A673 (cell line): Measurements from ENCODE around the gene LRRC8D. TPM values are rescaled to one million over a fixed set of nuclear protein-coding genes. Genes with fewer than 3 reads are reported as not detected.
"Not testable (repeated sequence)": the region's sequence is repeated elsewhere in the genome, so short reads cannot be mapped to it uniquely, and the experiment has no call there.

ENCODE experiments used
- BruUV-seq: library from RNA; stranded (reverse); fragments of 400-500 nt; replicated peaks from 2 replicates; lab custom pipeline; 2021; lab: Mats Ljungman, UMichigan
- CTCF ChIA-PET: fragments of 300-600 bp; sonication (Branson Sonifier 250); formaldehyde crosslinking; loops from one replicate; lab custom pipeline; 2022; ENCODE audit warnings: antibody characterized with exemption; lab: Charles Lee
- POLR2A ChIA-PET: fragments of 300-600 bp; sonication (Branson Sonifier 250); formaldehyde crosslinking; loops from one replicate; lab custom pipeline; 2022; ENCODE audit warnings: antibody characterized with exemption; ENCODE audit not compliant: low non-redundant PET; lab: Charles Lee
- DNase-seq: peaks from one replicate; pipeline ENCODE4 v3.0.0-alpha.2; 2015; ENCODE audit warnings: low spot score
- H3K27ac ChIP-seq: fragments of 200-600 bp; sonication (generic); 2 replicates; pipeline ENCODE4 v1.5.1; 2016; ENCODE audit warnings: mixed run types, low read depth, mild to moderate bottlenecking, mixed read lengths, antibody characterized with exemption, low read length; ENCODE audit not compliant: poor library complexity, severe bottlenecking
- H3K27me3 ChIP-seq: fragments of 200-600 bp; sonication (generic); replicated peaks from 2 replicates; pipeline ENCODE4 v1.6.1; 2017; ENCODE audit warnings: mixed run types, low read depth, mild to moderate bottlenecking, mixed read lengths, antibody characterized with exemption, low read length; ENCODE audit not compliant: insufficient read depth, poor library complexity
- H3K36me3 ChIP-seq: fragments of 200-600 bp; sonication (generic); 2 replicates; pipeline ENCODE4 v1.6.1; 2016; ENCODE audit warnings: mixed run types, mild to moderate bottlenecking, mixed read lengths, antibody characterized with exemption, low read length; ENCODE audit not compliant: insufficient read depth, poor library complexity, severe bottlenecking
- H3K4me1 ChIP-seq: fragments of 200-600 bp; sonication (generic); 2 replicates; pipeline ENCODE4 v1.6.1; 2017; ENCODE audit warnings: mixed run types, mild to moderate bottlenecking, mixed read lengths, antibody characterized with exemption, low read length; ENCODE audit not compliant: insufficient read depth, poor library complexity, severe bottlenecking
- H3K4me3 ChIP-seq: fragments of 200-600 bp; sonication (generic); 2 replicates; pipeline ENCODE4 v1.5.1; 2016; ENCODE audit warnings: low read depth, mixed run types, mild to moderate bottlenecking, mixed read lengths, low read length; ENCODE audit not compliant: poor library complexity, severe bottlenecking
- H3K9me3 ChIP-seq: fragments of 200-600 bp; sonication (generic); 2 replicates; pipeline ENCODE4 v1.6.1; 2016; ENCODE audit warnings: mixed run types, low read depth, mild to moderate bottlenecking, mixed read lengths, antibody characterized with exemption, low read length; ENCODE audit not compliant: poor library complexity, severe bottlenecking
- EZH2 ChIP-seq: fragments of 200-600 bp; sonication (generic); IDR thresholded peaks from 2 replicates; pipeline ENCODE4 v1.6.1; 2017; ENCODE audit warnings: borderline replicate concordance, low read depth, mild to moderate bottlenecking, mixed read lengths, antibody characterized with exemption, low read length; ENCODE audit not compliant: poor library complexity, severe bottlenecking
- intact Hi-C: fragments of 100-400 bp; cut with micrococcal nuclease; formaldehyde crosslinking; loops from one replicate; pipeline ENCODE4 v1.10.0; 2022; ENCODE audit not compliant: unreplicated experiment
- total RNA-seq: library from RNA; stranded (reverse); gene quantifications from 2 replicates; pipeline ENCODE4 v1.2.3, GENCODE V29; 2021
- TF ChIP-seq, protein P1 (sequence below): fragments of 300-800, 200-600 bp; sonication (generic); conservative IDR thresholded peaks from 2 replicates; pipeline ENCODE4 v1.5.1; 2017; ENCODE audit warnings: low read depth, mild to moderate bottlenecking, antibody characterized with exemption, low read length, moderate library complexity, mixed read lengths

LRRC8D gene
- total RNA-seq, 1 experiment from 2014 or later = 59.4 TPM

DNA sequence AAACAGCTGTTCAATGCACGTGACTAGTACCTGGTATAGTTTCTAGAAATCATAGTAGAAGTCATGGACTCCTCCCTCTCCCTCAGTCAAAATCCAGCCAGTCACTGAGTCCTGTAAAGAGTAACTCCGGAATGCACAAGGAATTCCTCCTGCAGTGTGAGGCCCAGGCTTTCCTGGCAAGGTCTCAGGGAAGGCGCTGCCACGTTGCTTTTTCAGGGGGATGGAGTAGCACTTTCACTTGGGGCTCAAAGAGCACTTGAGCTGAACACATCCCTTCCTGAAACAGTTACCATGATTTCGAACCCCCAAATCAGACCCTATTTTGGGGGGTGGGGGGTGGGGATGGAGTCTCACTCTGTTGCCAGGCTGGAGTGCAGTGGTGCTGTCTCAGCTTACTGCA lies 26.4 kb upstream of the LRRC8D start:
- no TSS peak for BruUV-seq
- ChIA-PET POLR2A (no interaction called here), CTCF (no interaction called here)
- no peaks in the 10 kb centered on the region for H3K4me1 ChIP-seq
- no peaks in the 10 kb centered on the region for H3K9me3 ChIP-seq
- no peak overlapping the region for H3K4me3 ChIP-seq
- no peaks in the 10 kb centered on the region for H3K36me3 ChIP-seq
- no peak for DNase-seq
- TF ChIP-seq, protein P1, sequence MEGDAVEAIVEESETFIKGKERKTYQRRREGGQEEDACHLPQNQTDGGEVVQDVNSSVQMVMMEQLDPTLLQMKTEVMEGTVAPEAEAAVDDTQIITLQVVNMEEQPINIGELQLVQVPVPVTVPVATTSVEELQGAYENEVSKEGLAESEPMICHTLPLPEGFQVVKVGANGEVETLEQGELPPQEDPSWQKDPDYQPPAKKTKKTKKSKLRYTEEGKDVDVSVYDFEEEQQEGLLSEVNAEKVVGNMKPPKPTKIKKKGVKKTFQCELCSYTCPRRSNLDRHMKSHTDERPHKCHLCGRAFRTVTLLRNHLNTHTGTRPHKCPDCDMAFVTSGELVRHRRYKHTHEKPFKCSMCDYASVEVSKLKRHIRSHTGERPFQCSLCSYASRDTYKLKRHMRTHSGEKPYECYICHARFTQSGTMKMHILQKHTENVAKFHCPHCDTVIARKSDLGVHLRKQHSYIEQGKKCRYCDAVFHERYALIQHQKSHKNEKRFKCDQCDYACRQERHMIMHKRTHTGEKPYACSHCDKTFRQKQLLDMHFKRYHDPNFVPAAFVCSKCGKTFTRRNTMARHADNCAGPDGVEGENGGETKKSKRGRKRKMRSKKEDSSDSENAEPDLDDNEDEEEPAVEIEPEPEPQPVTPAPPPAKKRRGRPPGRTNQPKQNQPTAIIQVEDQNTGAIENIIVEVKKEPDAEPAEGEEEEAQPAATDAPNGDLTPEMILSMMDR = no peak
- H3K27ac ChIP-seq = no peak overlapping the region
- intact Hi-C loops = no loop called here
- no peaks in the 10 kb centered on the region for H3K27me3 ChIP-seq

DNA sequence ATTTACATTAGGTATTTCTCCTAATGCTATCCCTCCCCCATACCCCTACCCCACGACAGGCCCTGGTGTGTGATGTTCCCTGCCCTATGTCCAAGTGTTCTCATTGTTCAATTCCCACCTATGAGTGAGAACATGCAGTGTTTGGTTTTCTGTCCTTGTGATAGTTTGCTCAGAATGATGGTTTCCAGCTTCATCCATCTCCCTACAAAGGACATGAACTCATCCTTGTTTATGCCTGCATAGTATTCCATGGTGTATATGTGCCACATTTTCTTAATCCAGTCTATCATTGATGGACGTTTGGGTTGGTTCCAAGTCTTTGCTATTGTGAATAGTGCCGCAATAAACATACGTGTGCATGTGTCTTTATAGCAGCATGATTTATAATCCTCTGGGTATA lies 25.3 kb upstream of the LRRC8D start:
- BruUV-seq, H3K27ac ChIP-seq, POLR2A ChIA-PET, intact Hi-C loops, H3K9me3 ChIP-seq, H3K36me3 ChIP-seq, H3K4me1 ChIP-seq, CTCF ChIA-PET, H3K4me3 ChIP-seq, DNase-seq, H3K27me3 ChIP-seq: not testable (repeated sequence)

DNA sequence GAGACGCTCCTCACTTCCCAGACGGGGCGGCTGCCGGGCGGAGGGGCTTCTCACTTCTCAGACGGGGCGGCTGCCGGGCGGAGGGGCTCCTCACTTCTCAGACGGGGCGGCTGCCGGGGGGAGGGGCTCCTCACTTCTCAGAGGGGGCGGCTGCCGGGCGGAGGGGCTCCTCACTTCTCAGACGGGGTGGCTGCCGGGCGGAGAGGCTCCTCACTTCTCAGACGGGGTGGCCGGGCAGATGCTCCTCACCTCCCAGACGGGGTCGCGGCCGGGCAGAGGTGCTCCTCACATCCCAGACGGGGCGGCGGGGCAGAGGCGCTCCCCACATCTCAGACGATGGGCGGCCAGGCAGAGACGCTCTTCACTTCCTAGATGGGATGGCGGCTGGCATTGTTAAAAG lies 23.0 kb upstream of the LRRC8D start:
- H3K4me1 ChIP-seq, DNase-seq, BruUV-seq, H3K4me3 ChIP-seq, intact Hi-C loops, H3K27me3 ChIP-seq, H3K9me3 ChIP-seq, H3K36me3 ChIP-seq, POLR2A ChIA-PET, H3K27ac ChIP-seq, CTCF ChIA-PET: not testable (repeated sequence)

DNA sequence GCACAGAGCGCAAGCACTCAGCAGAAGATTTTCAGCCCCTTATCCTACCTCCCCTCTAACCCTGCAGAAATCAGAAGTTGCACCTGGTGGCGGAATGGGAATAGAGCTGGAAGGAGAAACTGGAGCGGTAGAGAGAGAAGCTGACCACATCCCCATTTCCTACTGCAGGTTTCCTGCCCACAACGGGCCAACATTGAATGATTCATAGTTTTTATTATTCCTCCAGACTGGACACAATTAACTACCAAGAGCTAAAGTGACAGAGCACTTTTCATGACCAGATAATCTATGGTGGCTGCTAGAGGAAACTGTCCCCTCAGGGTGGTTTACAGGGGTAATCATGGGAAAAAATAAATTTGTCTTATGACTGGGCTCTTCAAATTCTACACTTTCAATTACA lies 21.3 kb upstream of the LRRC8D start:
- Histone ChIP-seq H3K4me3 (no peak overlapping the region), H3K36me3 (no peaks in the 10 kb centered on the region), H3K27ac (no peak overlapping the region), H3K9me3 (no peaks in the 10 kb centered on the region), H3K27me3 (no peaks in the 10 kb centered on the region), H3K4me1 (no peaks in the 10 kb centered on the region)
- BruUV-seq = no TSS peak
- no peak for DNase-seq
- CTCF ChIA-PET = no interaction called here
- no peak for TF ChIP-seq EZH2
- TF ChIP-seq, protein P1 = no peak
- intact Hi-C loops = no loop called here
- POLR2A ChIA-PET = interaction anchor here (0.6 kb wide), 1 partner anchor 1244 kb away, joined by 4 read pairs; no protein-coding TSS in a partner anchor
